Panc1 (cell line): Measurements from ENCODE around the gene ZCCHC13. TPM values are rescaled to one million over a fixed set of nuclear protein-coding genes. Genes with fewer than 3 reads are reported as not detected.
A peak's percentile ranks its signal among the peaks of the same experiment; 100 is the strongest.

Experiments
- ATAC-seq: fragments of 200-7000 bp; cut with Tn5 transposase; 2 replicates; pipeline ENCODE4 v1.9.1; 2020; ENCODE audit warnings: mild to moderate bottlenecking, moderate library complexity
- BruUV-seq: library from RNA; stranded (reverse); fragments of 400-500 nt; replicated peaks from 2 replicates; lab custom pipeline; 2021; lab: Mats Ljungman, UMichigan
- CTCF ChIA-PET: fragments of 300-600 bp; sonication (Branson Sonifier 250); formaldehyde crosslinking; loops from one replicate; lab custom pipeline; 2022; ENCODE audit warnings: antibody characterized with exemption; lab: Charles Lee
- POLR2A ChIA-PET: fragments of 300-600 bp; sonication (Branson Sonifier 250); formaldehyde crosslinking; loops from one replicate; lab custom pipeline; 2022; ENCODE audit warnings: antibody characterized with exemption; lab: Charles Lee
- DNase-seq: peaks from one replicate; pipeline ENCODE4 v3.0.0-alpha.2; 2010; ENCODE audit warnings: low read depth, low spot score
- H3K27ac ChIP-seq: 2 replicates; pipeline ENCODE4 v1.5.1; 2011; ENCODE audit warnings: mild to moderate bottlenecking, low read length, inconsistent platforms
- H3K27me3 ChIP-seq: fragments of 200-500 bp; sonication (Bioruptor generic); 2 replicates; pipeline ENCODE4 v1.6.0; 2014; ENCODE audit warnings: low read length, inconsistent platforms; ENCODE audit not compliant: control insufficient read depth, insufficient read depth
- H3K36me3 ChIP-seq: fragments of 200-500 bp; sonication (Bioruptor generic); 2 replicates; pipeline ENCODE4 v1.5.1; 2014; ENCODE audit warnings: inconsistent platforms, mild to moderate bottlenecking, low read length, moderate library complexity; ENCODE audit not compliant: control insufficient read depth, insufficient read depth
- H3K4me1 ChIP-seq: 2 replicates; pipeline ENCODE4 v1.5.1; 2011; ENCODE audit warnings: inconsistent platforms, mild to moderate bottlenecking, low read length, moderate library complexity; ENCODE audit not compliant: control insufficient read depth, insufficient read depth
- H3K4me3 ChIP-seq, 2 experiments: 2 replicates each; pipeline ENCODE4 v1.5.1; 2011 to 2012; ENCODE audit warnings: low read depth in 2 of 2, low read length in 2 of 2, mild to moderate bottlenecking in 2 of 2, inconsistent platforms in 1 of 2, moderate library complexity in 1 of 2
- H3K9me3 ChIP-seq: fragments of 200-500 bp; sonication (Bioruptor generic); 2 replicates; pipeline ENCODE4 v1.5.1; 2014; ENCODE audit warnings: low read depth, mild to moderate bottlenecking, inconsistent platforms, low read length, moderate library complexity; ENCODE audit not compliant: control insufficient read depth, insufficient read depth
- CTCF ChIP-seq: fragments of 450-650 bp; IDR thresholded peaks from 2 replicates; pipeline ENCODE4 v1.5.1; 2017; ENCODE audit warnings: mild to moderate bottlenecking
- POLR2AphosphoS5 ChIP-seq: IDR thresholded peaks from 2 replicates; pipeline ENCODE4 v1.6.1; 2012; ENCODE audit warnings: mild to moderate bottlenecking, low read depth, low read length, moderate library complexity
- REST ChIP-seq, 2 experiments: IDR thresholded peaks; 2 replicates each; pipeline ENCODE4 v1.6.1; 2011 to 2012; ENCODE audit warnings: low read depth in 2 of 2, control low read depth in 1 of 2, low read length in 1 of 2, mild to moderate bottlenecking in 1 of 2, moderate library complexity in 1 of 2; ENCODE audit not compliant: insufficient read depth in 1 of 2
- SIN3A ChIP-seq: IDR thresholded peaks from 2 replicates; pipeline ENCODE4 v1.6.1; 2012; ENCODE audit warnings: low read depth, mild to moderate bottlenecking, low read length, moderate library complexity, borderline replicate concordance; ENCODE audit not compliant: insufficient read depth
- TCF7L2 ChIP-seq: IDR thresholded peaks from 2 replicates; pipeline ENCODE4 v1.6.1; 2011; ENCODE audit warnings: mild to moderate bottlenecking, low read depth, low read length, inconsistent platforms
- in situ Hi-C: cut with HindIII; loops from 2 replicates; pipeline ENCODE4 v1.10.0; 2016; ENCODE audit warnings: low sequenced_read_pairs, low pct_unique_long_range_greater_than_20kb
- intact Hi-C: fragments of 100-400 bp; cut with micrococcal nuclease; formaldehyde crosslinking; loops from one replicate; pipeline ENCODE4 v1.10.0; 2022; ENCODE audit not compliant: unreplicated experiment
- total RNA-seq: library from RNA; stranded (reverse); gene quantifications from one replicate; pipeline ENCODE4 v1.2.1, GENCODE V29; 2021; ENCODE audit not compliant: unreplicated experiment

The ZCCHC13 gene
- total RNA-seq, 1 experiment from 2014 or later = not detected

- intact Hi-C loops = no loop called here
- Histone ChIP-seq H3K4me3 (no peak overlapping the region), H3K27ac (peak overlapping the region; percentile 39; the same call in 1 of the 2 replicates), H3K27me3 (no peaks in the 10 kb centered on the region), H3K4me1 (no peaks in the 10 kb centered on the region; the same call in 1 of the 2 replicates), H3K9me3 (no peaks in the 10 kb centered on the region), H3K36me3 (peaks cover 18% of the 10 kb centered on the region)
- TF ChIP-seq REST (IDR thresholded peaks at IDR 0.05; ENCODE audit: insufficient read depth in 1 of 2, low read depth in 2 of 2, low read length in 1 of 2) (no peak), POLR2AphosphoS5 (no peak), CTCF (no peak), TCF7L2 (no peak), SIN3A (no peak)
- ChIA-PET CTCF (no interaction called here), POLR2A (no interaction called here)
- in situ Hi-C loops = no loop called here
- ATAC-seq = no peak
- no peak for DNase-seq
- no TSS peak for BruUV-seq
These were observed 31.8 kb upstream of the ZCCHC13 start for GRCh38 chrX:74272230-74272629.

- TF ChIP-seq TCF7L2 (no peak), CTCF (no peak), POLR2AphosphoS5 (no peak), REST (IDR thresholded peaks at IDR 0.05; ENCODE audit: insufficient read depth in 1 of 2, low read depth in 2 of 2, low read length in 1 of 2) (no peak), SIN3A (no peak)
- BruUV-seq = no TSS peak
- CTCF ChIA-PET = no interaction called here
- ATAC-seq (no peak), DNase-seq (no peak)
- Histone ChIP-seq H3K4me1 (no peaks in the 10 kb centered on the region; the same call in 1 of the 2 replicates), H3K27ac (no peak overlapping the region), H3K27me3 (no peaks in the 10 kb centered on the region), H3K9me3 (no peaks in the 10 kb centered on the region), H3K36me3 (peaks cover 21% of the 10 kb centered on the region), H3K4me3 (no peak overlapping the region)
- in situ Hi-C loops = no loop called here
- POLR2A ChIA-PET = no interaction called here
- intact Hi-C loops = no loop called here
These were observed 29.5 kb upstream of the ZCCHC13 start for GRCh38 chrX:74274516-74274915.
